ENCODE measurements around the gene SPATA2L.

Gene SPATA2L

GRCh38 chr16:89656435-89657121 lies 44.9 kb downstream of the SPATA2L start:
- DNase-seq (ENCODE audit: low spot score): no peak

GRCh38 chr16:89655062-89655643 lies 46.4 kb downstream of the SPATA2L start:
- no peak for DNase-seq (ENCODE audit: low spot score)

- no peak for DNase-seq (ENCODE audit: low spot score)
Observed at GRCh38 chr16:89653656-89654295, 47.7 kb downstream of the SPATA2L start.

DNA sequence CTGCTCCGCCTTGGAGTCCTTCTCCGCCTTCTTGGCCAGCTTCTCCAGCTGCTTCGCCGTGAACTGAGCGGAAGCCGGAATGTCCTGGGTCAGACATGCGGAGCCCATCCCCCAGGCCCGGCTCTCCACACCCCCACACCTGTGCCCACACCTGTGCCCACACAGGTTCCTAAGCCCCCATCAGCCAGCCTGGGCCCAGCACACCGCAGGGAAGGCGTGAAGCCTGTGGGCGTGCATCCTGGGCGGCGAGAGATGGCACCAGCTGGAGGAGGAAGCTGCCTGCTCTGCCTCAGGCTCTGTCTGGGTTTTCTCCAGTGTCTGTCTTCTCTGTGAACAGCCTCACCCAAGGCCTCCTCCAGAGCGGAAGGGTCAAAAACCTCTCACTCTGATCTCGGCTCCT lies 49.9 kb downstream of the SPATA2L start:
- DNase-seq (ENCODE audit: low spot score): no peak

- no peak for DNase-seq (ENCODE audit: low spot score)
Observed at GRCh38 chr16:89646906-89647305, 54.6 kb downstream of the SPATA2L start.
